Peyer's patch (tissue), 4 donors: ENCODE data around the gene NR2C1.

Experiments used
- CTCF ChIP-seq, 6 experiments: fragments of 450-650 bp in 4 of 6; fragments of 200-600 bp in 2 of 6; sonication (generic) in 1 of 6; IDR thresholded peaks; one replicate each; pipeline ENCODE4 v1.5.1; 2017 to 2019; ENCODE audit warnings: antibody characterized with exemption in 6 of 6, mild to moderate bottlenecking in 3 of 6, moderate library complexity in 1 of 6
- POLR2A ChIP-seq, 2 donors: fragments of 450-650 bp; IDR thresholded peaks; one replicate each; pipeline ENCODE4 v1.5.1; 2017; ENCODE audit warnings: antibody characterized with exemption in 2 of 2, mild to moderate bottlenecking in 2 of 2, moderate library complexity in 2 of 2

GRCh38 chr12:95034750-95035149 is 38.7 kb downstream of the NR2C1 start:
- TF ChIP-seq CTCF (IDR thresholded peaks at IDR 0.05): no peak
- TF ChIP-seq POLR2A (IDR thresholded peaks at IDR 0.05): no peak
